Measurements from ENCODE around the gene MED16. TPM values are rescaled to one million over a fixed set of nuclear protein-coding genes. Genes with fewer than 3 reads are reported as not detected.

Gene MED16
- polyA plus RNA-seq, 5 donors, result 36.7 to 76.2 (median 51.0) TPM

- DNase-seq, result no peak
Measured at GRCh38 chr19:912181-913079, 19.4 kb upstream of the MED16 start.

GRCh38 chr19:911197-912033, 18.4 kb upstream of the MED16 start:
- DNase-seq, result no peak

GRCh38 chr19:907183-907853, 14.3 kb upstream of the MED16 start:
- no peak for DNase-seq

GRCh38 chr19:906480-906879, 13.5 kb upstream of the MED16 start:
- no peak for DNase-seq

GRCh38 chr19:904545-904944, 11.6 kb upstream of the MED16 start:
- no peak for DNase-seq

- DNase-seq, result no peak
Measured at GRCh38 chr19:903266-903797, 10.3 kb upstream of the MED16 start.

- DNase-seq, result no peak
Measured at GRCh38 chr19:902446-903226, 9.6 kb upstream of the MED16 start.

- DNase-seq, result no peak
Measured at GRCh38 chr19:902093-902370, 9.0 kb upstream of the MED16 start.

GRCh38 chr19:901216-902092, 8.5 kb upstream of the MED16 start:
- no peak for DNase-seq

- no peak for DNase-seq
Measured at GRCh38 chr19:900302-901111, 7.5 kb upstream of the MED16 start.

- DNase-seq, result no peak
Measured at GRCh38 chr19:900043-900301, 7.0 kb upstream of the MED16 start.

GRCh38 chr19:899336-900042, 6.5 kb upstream of the MED16 start:
- no peak for DNase-seq

GRCh38 chr19:898663-899062, 5.7 kb upstream of the MED16 start:
- no peak for DNase-seq

- DNase-seq, result no peak
Measured at GRCh38 chr19:897442-898039, 4.6 kb upstream of the MED16 start.

GRCh38 chr19:896999-897398, 4.0 kb upstream of the MED16 start:
- DNase-seq, result no peak

- DNase-seq, result no peak
Measured at GRCh38 chr19:896434-896833, 3.4 kb upstream of the MED16 start.

GRCh38 chr19:892243-892893, 619 bp downstream of the MED16 start:
- DNase-seq, result no peak
